Nucleus accumbens (tissue), 56 donors: ENCODE data around the gene CST11.
"Not testable (repeated sequence)": the region's sequence is repeated elsewhere in the genome, so short reads cannot be mapped to it uniquely, and the experiment has no call there.

Source experiments
- DNase-seq, 56 donors: peaks; one replicate each; lab custom pipeline; 2025; lab: John Stamatoyannopoulos, UW

The CST11 gene, protein sequence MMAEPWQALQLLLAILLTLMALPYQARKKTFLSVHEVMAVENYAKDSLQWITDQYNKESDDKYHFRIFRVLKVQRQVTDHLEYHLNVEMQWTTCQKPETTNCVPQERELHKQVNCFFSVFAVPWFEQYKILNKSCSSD

DNA sequence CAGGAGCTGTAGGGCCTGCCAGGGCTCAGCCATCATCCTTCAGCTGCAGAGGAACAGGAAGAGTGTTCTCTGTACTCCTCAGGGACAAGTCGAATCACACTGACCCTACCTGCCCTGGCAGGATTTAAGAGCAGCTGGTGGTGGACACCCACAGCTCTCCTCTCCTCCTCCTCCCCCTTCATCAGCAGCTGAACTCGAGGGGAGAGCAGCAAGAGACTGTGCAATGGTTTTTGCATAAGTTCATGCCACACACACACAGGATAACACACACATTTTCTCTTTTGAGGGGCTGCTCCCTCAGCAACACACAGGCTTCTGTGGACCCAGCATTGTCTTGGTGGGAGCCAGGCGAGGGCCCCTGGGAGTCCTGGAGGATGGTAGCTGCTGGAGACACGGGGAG, at the start of gene CST11:
Gene CST11 (minus strand): TSS at position 101 of the 400 bp plus-strand sequence. CDS start 65 bp downstream, at position 36.
- DNase-seq = no peak

DNA sequence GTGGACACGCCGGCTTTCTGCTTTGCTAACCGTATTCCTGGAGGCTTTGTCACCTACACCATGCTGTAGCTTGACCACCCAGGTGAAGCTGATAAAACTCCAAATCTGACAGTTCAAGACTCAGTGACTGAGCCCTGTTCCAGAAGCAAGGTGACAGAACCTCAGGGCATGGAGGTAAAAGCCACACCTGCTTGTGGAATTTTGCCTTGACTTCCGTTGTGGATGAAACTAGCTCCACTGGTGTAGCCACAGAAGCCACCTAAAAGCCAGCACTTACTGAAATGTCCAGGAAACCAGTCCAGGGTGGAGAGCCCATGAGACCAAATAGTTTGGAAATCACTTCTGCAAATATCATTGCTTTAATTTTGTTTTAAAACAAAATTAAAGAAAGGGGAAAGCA, 49.2 kb upstream of the CST11 start:
- no peak for DNase-seq

DNA sequence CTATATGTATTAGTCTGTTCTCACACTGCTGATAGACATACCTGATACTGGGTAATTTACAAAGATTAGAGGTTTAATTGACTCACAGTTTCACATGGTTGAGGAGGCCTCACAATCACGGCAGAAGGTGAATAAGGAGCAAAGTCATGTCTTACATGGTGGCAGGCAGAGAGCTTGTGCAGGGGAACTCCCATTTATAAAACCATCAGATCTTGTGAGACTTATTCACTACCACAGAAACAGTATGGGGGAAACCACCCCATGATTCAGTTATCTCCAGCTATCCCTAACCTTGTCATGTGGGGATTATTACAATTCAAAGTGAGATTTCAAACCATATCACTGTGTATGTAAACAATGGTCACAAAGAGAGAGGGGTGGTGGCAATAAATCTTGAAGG, 44.9 kb upstream of the CST11 start:
- no peak for DNase-seq

DNA sequence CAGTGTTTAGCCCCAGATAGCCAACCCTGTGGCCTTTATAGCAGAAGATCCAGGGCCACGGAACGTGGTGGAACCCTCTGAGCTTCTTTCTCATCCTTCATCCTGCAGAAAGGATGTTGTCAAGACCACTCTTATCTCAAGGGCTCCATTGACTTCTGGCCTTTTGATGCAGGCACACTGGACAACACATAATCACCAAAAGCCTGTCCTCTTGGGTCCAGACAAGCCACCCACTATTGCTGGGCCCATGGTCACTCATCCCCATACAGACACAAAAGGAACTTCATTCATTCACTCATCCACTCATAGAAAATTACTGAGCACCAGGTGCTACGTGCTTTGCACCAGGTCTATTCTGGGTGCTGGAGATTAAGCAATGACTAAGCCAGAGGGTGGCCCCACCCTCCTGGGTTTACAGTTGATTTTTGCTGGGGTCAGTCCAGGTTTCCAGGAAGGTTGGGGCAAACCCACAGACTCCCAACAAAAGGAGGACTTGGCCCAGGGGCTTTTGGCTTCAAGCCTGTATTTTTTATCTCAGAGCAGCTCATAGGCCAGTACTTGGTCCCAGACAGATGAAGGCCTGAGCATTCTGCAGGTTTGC, 40.6 kb upstream of the CST11 start:
- no peak for DNase-seq

DNA sequence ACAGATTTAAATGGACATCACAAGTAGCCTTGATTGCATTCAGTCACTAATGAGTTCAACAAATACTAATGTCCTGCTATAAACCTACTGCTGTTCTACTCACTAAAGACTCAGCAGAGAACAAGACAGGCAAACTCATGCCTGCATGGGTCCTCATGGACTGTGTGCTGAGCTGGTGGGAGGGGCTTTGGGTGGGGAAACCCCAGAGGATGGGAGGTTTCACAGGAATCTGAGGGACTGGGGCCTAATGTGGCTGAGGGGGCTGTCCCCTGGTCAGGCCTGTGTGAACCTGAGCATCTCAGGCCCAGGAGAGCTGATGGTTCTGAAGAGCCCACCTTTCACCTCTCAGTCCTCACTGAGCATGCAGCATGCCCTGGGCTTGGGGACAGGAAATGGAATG, 39.6 kb upstream of the CST11 start:
- DNase-seq = no peak

DNA sequence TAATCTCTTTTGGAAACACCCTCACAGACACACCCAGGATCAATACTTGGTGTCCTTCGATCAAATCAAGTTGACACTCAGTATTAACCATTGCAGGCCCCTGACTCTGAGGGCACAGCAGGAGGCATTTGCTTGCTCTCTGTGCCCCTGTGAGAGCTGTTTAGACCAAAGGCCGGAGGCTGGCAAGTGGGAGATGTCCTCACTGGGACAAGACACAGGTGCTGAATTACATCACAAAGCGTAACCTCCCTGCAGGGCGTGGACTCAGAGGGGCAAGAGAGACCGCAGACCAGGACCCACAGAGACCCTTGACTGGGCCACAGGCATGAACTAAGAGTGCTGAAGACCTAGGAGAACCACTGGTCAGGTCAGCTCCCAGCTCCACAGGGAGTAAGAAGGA, 38.1 kb upstream of the CST11 start, which contains the start of gene CST8:
Gene CST8 (plus strand): TSS at position 301 of the 400 bp plus-strand sequence. CDS start 551 bp downstream, outside the sequence.
- DNase-seq = no peak

DNA sequence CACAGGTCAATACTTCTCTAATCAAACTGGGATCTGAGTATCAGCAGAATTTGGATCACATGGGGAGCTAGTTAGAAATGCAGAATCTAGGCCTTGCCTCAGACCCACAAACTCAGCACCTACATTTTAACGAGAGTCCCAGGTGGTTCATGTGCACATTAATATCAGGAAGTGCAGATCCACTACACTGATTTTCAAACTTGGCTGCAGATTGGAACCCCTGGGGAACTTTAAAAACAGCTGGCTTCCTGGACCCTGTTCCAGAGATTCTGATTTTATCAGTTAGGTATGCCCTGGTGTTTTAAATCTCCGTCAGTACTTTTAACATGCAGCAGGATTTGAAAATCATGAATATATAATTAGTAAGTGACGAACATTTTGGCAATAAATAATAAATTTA, 36.3 kb upstream of the CST11 start:
- DNase-seq = no peak

DNA sequence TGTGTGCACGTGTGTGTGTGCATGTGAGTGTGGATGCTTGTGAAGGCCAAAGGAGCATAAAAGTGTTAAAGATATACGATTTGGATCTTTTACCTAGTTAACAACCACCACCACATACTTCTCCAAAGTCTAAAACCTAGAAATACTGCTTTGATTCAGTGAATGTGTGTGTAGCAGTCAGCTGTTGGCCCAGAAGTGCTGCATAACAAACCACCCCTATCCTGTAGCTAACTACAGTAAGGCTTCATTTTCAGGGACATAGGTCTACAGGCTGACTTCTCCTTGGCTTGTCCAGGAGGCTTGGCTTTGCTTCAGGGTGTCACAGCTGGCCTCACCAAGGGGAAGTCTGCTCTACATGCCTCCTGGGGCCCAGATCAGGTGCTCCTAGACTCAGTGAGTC, 35.8 kb upstream of the CST11 start:
- no peak for DNase-seq

DNA sequence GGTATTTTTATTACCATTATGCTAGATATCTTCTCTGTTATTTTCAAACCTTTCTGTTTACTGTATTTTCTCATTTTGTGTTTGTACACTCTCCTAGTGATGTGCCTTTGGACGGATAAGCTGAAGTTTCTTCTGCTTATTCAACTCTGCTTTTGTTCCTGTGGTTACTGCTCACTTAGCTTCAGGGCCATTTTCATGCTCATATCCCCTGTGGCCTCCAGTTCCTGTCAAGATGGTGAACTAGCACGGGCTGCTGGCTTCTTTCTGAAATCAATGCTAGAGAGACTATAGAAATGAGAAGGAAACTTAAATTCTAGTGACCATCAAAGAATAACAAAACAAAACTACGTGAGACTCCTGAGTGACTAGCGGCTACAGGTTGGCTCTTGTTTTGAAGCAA, 31.4 kb upstream of the CST11 start:
- no peak for DNase-seq

DNA sequence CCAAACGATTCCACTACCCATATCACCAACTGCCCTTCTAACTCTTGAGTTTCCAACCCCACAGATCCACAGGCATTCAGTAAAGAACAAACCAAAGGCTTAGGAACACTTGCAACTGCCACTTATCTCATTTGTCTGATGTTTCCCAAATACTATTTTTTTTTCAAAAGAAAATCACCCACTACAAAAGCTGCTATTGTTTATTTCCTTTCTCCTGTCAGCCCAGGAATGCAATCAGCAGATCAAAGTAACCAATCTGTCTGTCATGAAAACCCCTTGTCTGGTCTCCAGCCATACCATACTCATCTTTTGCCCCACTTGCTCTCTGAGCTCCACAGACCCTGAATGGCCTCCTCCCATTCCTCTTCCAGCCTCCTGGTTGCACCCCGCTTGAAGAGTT, 29.5 kb upstream of the CST11 start:
- DNase-seq = no peak

DNA sequence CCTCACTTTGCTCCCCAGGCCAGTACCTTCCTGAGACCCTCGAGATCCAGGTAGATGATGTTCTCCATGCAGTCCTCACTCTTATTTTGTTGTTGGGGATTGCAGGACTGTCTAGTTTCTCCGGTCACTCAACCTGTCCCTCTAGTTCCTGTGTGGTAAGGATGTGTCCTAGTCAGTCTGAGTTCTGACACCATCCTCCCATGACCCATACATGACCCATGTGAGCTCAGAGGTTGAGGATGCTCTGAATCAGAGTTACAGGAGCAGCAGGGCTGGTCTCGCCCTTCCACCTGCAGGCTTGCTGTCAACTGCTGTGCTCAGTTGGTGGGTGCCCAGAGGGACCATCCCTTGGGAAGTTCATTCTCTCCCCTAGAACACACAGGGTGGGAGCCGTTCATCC, 26.4 kb upstream of the CST11 start:
- no peak for DNase-seq

DNA sequence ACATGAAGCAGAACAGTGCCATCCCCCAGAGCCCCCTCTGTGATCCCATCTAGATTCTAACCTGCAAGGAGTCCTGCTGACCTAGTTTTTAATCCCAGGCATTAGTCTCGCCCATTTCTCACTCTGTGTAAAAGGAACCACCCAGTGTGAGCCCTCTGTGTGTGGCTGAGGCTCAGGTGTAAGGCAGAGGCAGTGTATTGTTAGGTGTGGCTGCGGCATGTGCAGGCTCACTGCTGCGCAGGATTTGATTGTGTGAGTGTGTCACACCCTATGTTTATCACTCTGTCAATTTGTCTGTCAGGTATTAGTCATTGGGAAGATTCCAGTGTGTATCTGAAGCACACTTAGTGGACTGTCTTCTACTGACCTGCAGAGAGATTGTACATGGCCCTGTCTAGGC, 24.5 kb upstream of the CST11 start:
- DNase-seq = no peak

DNA sequence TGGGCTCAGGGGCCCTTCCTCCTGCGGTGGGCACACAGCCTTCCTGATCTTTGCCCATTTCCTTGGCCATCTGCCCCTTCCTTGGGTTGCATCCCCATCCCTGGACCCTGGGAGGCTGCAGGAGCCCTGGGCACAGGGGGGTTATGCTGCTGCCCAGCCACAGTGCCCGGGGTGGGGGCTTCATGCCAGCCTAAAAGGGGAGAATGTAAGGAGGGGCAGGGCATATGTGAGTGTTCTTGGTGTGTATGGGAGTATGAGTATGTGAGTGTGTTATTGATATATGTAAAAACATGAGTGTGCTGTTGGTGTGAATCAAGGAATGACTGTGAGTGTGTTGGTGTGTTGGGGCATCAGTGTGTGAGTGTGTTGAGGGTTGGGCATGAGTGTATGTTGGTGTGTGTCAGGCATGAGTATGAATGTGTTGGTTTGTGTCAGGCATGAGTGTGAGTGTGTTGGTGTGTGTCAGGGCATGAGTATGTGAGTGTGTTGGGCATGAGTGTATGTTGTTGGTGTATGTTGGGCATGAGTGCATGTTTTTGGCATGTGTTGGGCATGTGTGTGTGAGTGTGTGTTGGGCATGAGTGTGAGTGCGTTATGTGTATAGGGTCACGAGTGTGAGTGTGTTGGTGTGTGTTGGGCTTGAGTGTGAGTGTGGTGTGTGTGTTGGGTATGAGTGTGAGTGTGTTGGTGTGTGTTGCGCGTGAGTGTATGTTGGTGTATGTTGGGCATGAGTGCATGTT, 23.5 kb upstream of the CST11 start:
- no peak for DNase-seq

DNA sequence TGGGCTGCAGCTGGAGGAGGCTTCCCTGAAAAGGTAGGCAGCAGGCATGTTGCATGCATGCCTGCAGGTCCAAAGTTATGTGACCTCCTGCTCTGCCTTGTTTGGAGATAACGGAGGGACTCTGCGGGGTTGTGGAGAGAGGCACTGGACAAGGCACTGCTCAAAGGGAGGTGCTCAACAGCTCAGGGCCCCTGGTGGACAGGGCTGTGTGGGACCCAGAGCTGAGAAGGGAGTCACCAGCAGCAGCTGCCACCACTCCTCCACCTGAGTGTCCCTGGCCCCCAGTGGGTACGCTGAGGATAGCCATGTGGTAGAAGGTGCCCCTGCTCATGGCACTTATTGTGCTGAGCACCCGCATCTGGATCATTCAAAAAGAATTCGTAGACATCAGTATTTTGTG, 22.7 kb upstream of the CST11 start:
- DNase-seq = no peak

DNA sequence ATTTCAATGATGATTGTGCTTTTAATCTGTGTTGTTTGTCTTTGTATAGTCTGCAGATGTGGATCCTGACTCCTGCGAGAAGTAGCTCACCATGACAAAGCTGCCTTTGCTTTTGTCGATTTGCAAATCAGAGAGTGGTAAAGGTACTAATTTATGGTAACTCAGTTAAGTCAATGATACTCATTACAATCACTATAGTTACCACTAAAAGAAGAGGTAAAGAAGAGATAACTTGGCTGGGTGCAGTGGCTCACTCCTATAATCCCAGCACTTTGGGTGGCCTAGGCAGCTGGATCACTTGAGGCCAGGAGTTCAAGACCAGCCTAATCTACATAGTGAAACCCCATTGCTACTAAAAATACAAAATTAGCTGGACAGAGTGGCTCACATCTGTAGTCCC, 20.6 kb upstream of the CST11 start:
- DNase-seq = not testable (repeated sequence)

DNA sequence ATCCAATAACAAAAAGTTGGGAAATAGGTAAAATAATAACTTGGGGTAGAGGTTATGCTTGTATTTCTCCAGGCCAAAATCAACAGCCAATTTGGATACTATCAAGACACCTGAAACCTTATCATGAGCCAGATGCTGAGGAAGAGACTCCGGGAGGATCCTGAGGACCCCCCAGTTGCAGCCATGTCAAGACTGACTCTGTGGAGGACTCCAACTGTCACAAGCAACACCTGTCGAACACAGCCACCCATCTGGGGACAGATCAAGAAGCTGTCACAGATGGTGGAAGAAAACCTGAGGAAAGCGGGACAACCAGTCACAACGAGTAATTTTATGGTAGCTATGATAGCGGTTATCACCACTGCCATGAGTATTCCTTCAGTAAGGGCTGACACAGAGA, 19.6 kb upstream of the CST11 start:
- DNase-seq = not testable (repeated sequence)

DNA sequence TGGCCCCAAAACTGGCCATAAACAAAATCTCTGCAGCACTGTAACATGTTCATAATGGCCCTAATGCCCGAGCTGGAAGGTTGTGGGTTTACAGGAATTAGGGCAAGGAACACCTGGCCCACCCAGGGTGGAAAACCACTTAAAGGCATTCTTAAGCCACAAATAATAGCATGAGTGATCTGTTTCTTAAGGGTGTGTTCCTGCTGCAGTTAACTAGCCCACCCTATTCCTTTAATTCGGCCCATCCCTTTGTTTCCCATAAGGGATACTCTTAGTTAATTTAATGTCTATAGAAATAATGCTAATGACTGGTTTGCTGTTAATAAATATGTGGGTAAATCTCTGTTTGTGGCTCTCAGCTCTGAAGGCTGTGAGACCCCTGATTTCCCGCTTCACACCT, 14.3 kb upstream of the CST11 start:
- DNase-seq = not testable (repeated sequence)

DNA sequence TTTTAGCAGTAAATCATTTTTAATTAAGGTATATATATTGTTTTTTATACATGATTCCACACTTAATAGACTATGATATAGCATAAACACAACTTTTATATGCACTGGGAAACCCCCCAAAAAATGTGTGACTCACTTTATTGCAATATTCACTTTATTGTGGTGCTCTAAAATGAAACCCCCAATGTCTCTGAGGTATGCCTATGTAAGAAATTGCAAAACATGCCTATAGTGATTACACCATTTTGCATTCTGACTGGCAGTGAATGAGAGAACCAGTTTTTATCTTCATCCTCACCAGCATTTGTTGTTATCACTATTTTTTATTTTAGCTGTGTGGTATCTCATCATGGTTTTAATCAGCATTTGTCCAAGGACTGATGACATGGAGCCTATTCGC, 8.5 kb upstream of the CST11 start:
- DNase-seq = no peak

DNA sequence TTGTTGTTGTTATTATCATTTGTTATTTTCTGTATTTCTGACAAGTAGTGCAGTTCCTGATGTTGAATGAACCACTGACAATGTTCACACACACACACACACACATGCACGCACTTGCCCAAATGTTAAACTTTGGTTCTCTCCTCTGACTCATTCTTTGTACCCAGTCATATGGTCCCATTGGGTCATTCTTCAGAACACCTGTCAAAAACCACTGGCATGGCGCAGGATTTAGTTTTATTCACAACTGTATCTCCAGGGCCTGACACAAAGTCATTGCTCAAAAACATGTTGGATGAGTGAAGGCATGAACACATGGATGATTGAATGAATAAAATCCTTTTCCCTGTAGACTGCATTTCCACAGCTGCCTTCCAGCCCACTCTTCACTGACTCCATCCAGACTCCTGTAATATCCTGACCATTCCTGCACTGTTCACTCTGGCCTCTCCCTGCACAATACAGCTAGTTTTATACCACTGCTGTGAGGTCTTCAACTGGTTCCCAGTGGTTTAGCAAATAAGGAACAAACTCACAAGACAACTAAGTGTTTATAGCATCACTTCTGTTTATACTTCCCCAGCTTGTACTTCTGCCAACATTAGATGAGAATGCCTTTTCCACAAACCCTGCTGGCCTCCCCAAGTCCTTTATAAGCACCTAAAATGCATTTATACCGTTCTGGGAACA, 6.9 kb upstream of the CST11 start:
- no peak for DNase-seq

DNA sequence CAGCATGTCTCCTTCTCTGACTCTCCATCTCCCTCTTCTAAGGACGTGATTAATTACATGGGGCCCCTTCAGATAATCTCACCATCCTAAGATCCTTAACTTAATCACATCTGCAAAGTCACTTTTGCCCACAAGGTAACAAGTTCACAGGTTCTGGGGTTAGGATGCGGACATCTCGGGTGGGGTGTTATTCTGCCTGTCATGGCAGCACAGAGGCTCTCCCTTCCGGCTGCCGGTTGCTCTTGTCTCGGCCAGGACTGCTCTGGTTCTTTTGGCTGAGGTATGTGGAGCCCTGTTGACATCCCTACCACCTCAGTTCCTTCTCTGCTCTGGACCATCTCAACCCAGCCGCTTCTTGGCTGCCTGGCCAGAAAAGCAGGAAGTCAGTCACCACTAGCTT, 4.2 kb upstream of the CST11 start:
- DNase-seq = no peak

DNA sequence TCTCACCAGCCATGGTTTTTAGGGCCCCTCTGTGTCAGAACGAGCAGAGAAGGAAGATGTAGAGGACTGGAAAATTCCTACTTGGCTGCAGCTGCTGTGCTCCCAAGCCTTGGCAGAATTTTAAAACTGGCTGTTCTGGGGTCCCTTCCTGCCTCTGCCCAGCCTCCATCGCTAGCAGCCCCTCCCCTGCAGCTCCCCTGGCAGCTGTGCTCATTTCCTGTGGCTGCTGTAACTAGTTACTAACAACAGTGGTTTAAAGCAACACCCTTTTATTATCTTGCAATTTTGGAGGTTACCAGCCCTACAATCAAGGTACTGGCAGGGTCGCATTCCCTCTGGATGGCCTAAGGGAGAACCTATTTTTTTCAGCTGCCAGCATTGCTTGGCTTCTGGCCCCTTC, 3.7 kb upstream of the CST11 start:
- DNase-seq = no peak

DNA sequence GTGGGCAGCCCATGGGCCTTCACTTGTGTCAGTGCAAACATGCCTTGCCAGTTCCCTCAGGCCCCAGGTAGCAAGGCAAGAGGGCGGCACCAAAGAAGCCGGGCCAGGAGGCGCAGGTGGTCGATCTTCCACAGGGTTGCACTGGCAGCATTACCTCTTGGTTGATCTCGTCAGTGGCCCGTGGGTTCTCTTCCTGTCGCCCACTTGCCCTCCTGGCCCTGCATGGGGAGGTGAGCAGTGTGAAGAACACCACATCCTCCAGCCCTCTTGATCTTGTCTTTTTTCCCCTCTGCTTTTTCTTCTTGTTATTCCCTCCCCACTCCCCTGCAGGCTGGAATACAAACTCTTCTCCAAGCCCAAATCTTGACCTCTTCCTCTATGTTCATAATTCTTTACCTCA, 3.0 kb upstream of the CST11 start:
- no peak for DNase-seq
